Testis (tissue), 2 donors: ENCODE results near the gene AFAP1.

Source experiments
- CTCF ChIP-seq, 3 experiments: fragments of 450-650 bp in 2 of 3; fragments of 200-600 bp in 1 of 3; sonication (generic) in 1 of 3; IDR thresholded peaks; one replicate each; pipeline ENCODE4 v1.5.1; 2016 to 2019; ENCODE audit warnings: antibody characterized with exemption in 3 of 3, mild to moderate bottlenecking in 2 of 3, moderate library complexity in 1 of 3
- POLR2A ChIP-seq: fragments of 450-650 bp; IDR thresholded peaks from one replicate; pipeline ENCODE4 v1.6.1; 2017; ENCODE audit warnings: antibody characterized with exemption, mild to moderate bottlenecking, moderate library complexity

GRCh38 chr4:7817877-7818398, 121.7 kb downstream of the AFAP1 start:
- TF ChIP-seq CTCF (IDR thresholded peaks at IDR 0.05) (no peak), POLR2A (no peak)
